GM23248 (cell line): ENCODE data around the gene PPP1R12A. TPM values are rescaled to one million over a fixed set of nuclear protein-coding genes. Genes with fewer than 3 reads are reported as not detected.

ENCODE experiments used
- DNase-seq: peaks from one replicate; pipeline ENCODE4 v3.0.0-alpha.2; 2015
- H2AFZ ChIP-seq: fragments of 200-600 bp; sonication (generic); 2 replicates; pipeline ENCODE4 v1.6.1; 2016; ENCODE audit warnings: antibody characterized with exemption
- H3F3A ChIP-seq: fragments of 200-600 bp; sonication (generic); 2 replicates; pipeline ENCODE4 v1.6.1; 2016; ENCODE audit warnings: mild to moderate bottlenecking, antibody characterized with exemption, mixed run types; ENCODE audit not compliant: insufficient read depth
- H3K27ac ChIP-seq: fragments of 200-600 bp; sonication (generic); 2 replicates; pipeline ENCODE4 v1.5.1; 2016; ENCODE audit warnings: mild to moderate bottlenecking
- H3K27me3 ChIP-seq: fragments of 200-600 bp; sonication (generic); replicated peaks from 2 replicates; pipeline ENCODE4 v1.6.1; 2016; ENCODE audit warnings: mild to moderate bottlenecking; ENCODE audit not compliant: insufficient read depth
- H3K36me3 ChIP-seq: fragments of 200-600 bp; sonication (generic); 2 replicates; pipeline ENCODE4 v1.6.1; 2016; ENCODE audit warnings: low read depth, mild to moderate bottlenecking
- H3K4me1 ChIP-seq: fragments of 200-600 bp; sonication (generic); 2 replicates; pipeline ENCODE4 v1.6.1; 2016; ENCODE audit warnings: mild to moderate bottlenecking; ENCODE audit not compliant: insufficient read depth
- H3K4me2 ChIP-seq: fragments of 200-600 bp; sonication (generic); one replicate; pipeline ENCODE4 v1.6.1; 2016; ENCODE audit warnings: mild to moderate bottlenecking; ENCODE audit not compliant: unreplicated experiment
- H3K4me3 ChIP-seq: fragments of 200-600 bp; sonication (generic); 2 replicates; pipeline ENCODE4 v1.5.1; 2016; ENCODE audit warnings: mild to moderate bottlenecking
- H3K79me2 ChIP-seq: fragments of 200-600 bp; sonication (generic); 2 replicates; pipeline ENCODE4 v1.6.1; 2016; ENCODE audit warnings: mild to moderate bottlenecking; ENCODE audit not compliant: insufficient read depth
- H3K9ac ChIP-seq: fragments of 200-600 bp; sonication (generic); 2 replicates; pipeline ENCODE4 v1.6.1; 2016; ENCODE audit warnings: mild to moderate bottlenecking
- H3K9me2 ChIP-seq: fragments of 200-600 bp; sonication (generic); 2 replicates; pipeline ENCODE4 v1.6.1; 2016; ENCODE audit warnings: mixed run types, mild to moderate bottlenecking, moderate library complexity; ENCODE audit not compliant: insufficient read depth
- H3K9me3 ChIP-seq: fragments of 200-600 bp; sonication (generic); one replicate; pipeline ENCODE4 v1.6.1; 2017; ENCODE audit warnings: low read depth
- H4K20me1 ChIP-seq: fragments of 200-600 bp; sonication (generic); 2 replicates; pipeline ENCODE4 v1.6.0; 2016; ENCODE audit not compliant: insufficient read depth
- EZH2 ChIP-seq: fragments of 200-600 bp; sonication (generic); IDR thresholded peaks from 2 replicates; pipeline ENCODE4 v1.6.1; 2018; ENCODE audit warnings: antibody characterized with exemption, mild to moderate bottlenecking; ENCODE audit not compliant: insufficient read depth, poor library complexity, severe bottlenecking
- EZH2phosphoT487 ChIP-seq: fragments of 200-600 bp; sonication (generic); IDR thresholded peaks from 2 replicates; pipeline ENCODE4 v1.6.1; 2018; ENCODE audit warnings: antibody characterized with exemption, moderate library complexity, mild to moderate bottlenecking, low read depth; ENCODE audit not compliant: insufficient read depth
- WGBS, 2 experiments: methylation state at CpG; one replicate each; pipeline ENCODE4 v1.1.6; 2015 to 2017; ENCODE audit warnings: low lambda C conversion rate in 2 of 2, low coverage in 1 of 2; ENCODE audit errors: missing lambda C conversion rate in 2 of 2; 5-methylcytosine and 5-hydroxymethylcytosine counted together
- in situ Hi-C: fragments of 300-500 bp; cut with MboI; formaldehyde crosslinking; loops from 2 replicates; pipeline ENCODE4 v1.15.0; 2020
- polyA plus RNA-seq: library from polyadenylated mRNA; unstranded; fragments of >200 nt; fragmentation: Nextera tagmentation; extraction: Ambion mirVana; gene quantifications from 2 replicates; pipeline ENCODE4 v1.2.1, GENCODE V29; 2016
- total RNA-seq: library from RNA; depleted of rRNA; stranded (reverse); fragments of >200 nt; shearing (Covaris generic); gene quantifications from 2 replicates; pipeline ENCODE4 v1.2.3, GENCODE V29; 2014

PPP1R12A gene
- total and polyA plus RNA-seq, 2 experiments from 2014 or later: 91.1 to 144 TPM

DNA sequence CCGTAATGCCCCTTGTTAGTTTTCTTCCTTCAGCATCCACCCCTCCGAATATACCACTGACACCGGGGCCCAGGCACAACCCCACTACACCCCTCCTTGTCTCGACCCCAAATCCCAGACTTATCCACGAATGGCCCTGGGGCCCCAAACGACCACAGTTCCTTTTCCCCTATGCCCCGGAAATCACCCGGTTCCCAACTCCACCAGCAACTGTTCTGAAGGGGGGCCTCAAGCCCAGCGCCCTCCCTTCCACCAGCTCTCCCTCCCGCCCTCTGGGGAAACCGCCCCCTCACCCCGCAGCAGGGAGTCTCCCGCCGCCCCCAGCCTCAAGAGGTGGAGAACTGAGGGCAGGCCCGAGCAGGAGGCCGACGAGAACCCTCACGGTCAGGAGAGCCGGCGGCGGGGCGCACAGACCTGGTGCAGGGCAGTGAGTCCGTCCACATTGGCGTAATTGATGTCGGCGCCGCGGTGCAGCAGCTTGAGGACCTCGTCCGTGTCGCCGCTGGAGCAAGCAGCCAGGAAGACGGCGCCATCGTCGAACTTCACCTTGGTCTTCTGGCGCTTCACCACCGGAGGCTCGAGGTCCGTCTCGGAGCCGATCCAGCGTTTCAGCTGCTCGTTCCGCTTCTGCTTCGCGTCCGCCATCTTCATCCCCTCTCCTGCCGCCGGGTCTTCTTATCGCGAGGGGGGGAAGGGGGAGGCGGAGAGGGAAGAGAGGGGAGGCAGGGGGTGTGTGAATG is 446 bp downstream of the PPP1R12A start:
- H3K27me3 ChIP-seq: no peaks in the 10 kb centered on the region
- H3K4me3 ChIP-seq: peak overlapping the region; percentile 92
- H3K4me2 ChIP-seq: peak overlapping the region; percentile 82
- 0 out of 2 replicates have a peak, but pooled peaks cover 3% of the 10 kb centered on the region for H4K20me1 ChIP-seq
- no peaks in the 10 kb centered on the region; the same call in 1 of the 2 replicates for H3K36me3 ChIP-seq
- DNase-seq: no peak
- peaks cover 84% of the 10 kb centered on the region for H3K79me2 ChIP-seq
- peak overlapping the region; percentile 88 for H3K9ac ChIP-seq
- H3K27ac ChIP-seq: peak overlapping the region; percentile 82
- H3K9me3 ChIP-seq: no peaks in the 10 kb centered on the region
- no peaks in the 10 kb centered on the region for H3K9me2 ChIP-seq
- peak overlapping the region; percentile 81 for H2AFZ ChIP-seq
- TF ChIP-seq EZH2phosphoT487 (no peak), EZH2 (no peak)
- 1 to 2% methylated on average over 45 to 48 of the region's 53 CpGs for WGBS, 2 experiments
- peaks cover 27% of the 10 kb centered on the region; the same call in 1 of the 2 replicates for H3K4me1 ChIP-seq
- in situ Hi-C loops: no loop called here
- peaks cover 28% of the 10 kb centered on the region for H3F3A ChIP-seq

DNA sequence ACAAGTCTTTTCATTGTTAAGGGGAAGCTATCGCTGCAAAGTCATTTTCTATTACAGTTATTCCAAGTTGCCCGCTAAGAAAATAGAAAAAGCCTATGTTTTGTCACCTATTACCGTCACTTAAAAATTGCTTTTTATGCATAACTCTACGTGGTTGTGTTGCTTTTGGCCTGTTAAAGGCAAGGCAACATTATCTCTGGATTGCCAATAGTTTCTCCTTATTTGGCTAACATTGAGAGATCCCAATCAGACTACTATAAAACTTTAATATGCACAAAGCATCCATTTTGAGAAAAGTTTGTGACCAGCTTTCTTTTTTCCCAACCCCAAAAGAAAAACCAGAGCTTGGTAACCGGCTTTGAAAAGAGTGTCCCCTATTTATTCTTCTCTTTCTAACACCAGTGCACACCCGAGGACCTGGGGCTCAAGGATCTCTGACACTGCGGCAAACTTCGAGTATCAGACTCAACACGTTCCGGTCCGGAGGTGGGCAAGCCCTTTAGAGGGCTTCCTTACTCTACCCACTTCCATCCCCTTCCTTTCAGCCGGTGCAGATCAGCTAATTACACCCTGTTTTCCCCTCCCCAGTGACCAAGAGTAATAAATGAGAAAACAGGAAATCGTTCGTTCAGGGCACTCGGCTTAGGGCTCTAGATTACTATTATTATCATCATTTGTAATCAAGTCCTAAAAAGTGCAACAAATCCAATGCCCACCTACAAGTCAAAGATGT is 1.2 kb downstream of the PPP1R12A start:
- peak; percentile 38 for DNase-seq
- in situ Hi-C loops: no loop called here
- Histone ChIP-seq H3F3A (peaks cover 22% of the 10 kb centered on the region), H2AFZ (peak overlapping the region; percentile 81), H3K4me3 (peak overlapping the region; percentile 92), H3K4me1 (peaks cover 29% of the 10 kb centered on the region), H3K79me2 (peaks cover 91% of the 10 kb centered on the region), H3K9me3 (no peaks in the 10 kb centered on the region), H3K27ac (peak overlapping the region; percentile 82), H3K27me3 (no peaks in the 10 kb centered on the region), H3K9me2 (no peaks in the 10 kb centered on the region), H3K36me3 (no peaks in the 10 kb centered on the region; the same call in 1 of the 2 replicates), H3K4me2 (peak overlapping the region; percentile 82), H3K9ac (peak overlapping the region; percentile 88), H4K20me1 (0 out of 2 replicates have a peak, but pooled peaks cover 3% of the 10 kb centered on the region)
- TF ChIP-seq EZH2: no peak
- no peak for TF ChIP-seq EZH2phosphoT487
- WGBS, 2 experiments: 1 to 2% methylated on average over 15 of the region's 15 CpGs

DNA sequence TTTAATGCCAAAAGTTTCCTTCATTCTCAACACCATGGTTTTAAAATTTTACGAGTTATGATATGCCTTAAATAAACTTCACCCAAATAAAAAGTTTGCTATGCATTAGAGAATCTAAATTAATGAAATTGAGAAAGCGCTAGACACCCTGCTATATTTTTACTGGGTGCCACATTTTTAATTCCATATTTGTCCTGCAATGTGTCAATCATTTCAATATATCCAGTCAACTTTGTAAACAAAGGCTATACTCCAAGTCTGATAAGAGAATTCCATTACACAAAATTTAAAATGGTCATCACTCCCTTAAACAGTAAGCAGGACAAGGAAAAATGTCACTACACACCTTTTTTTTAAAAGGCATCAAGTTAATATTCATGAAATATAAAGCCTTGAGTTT is 1.9 kb downstream of the PPP1R12A start:
- Histone ChIP-seq H3K79me2 (peaks cover 95% of the 10 kb centered on the region), H3K4me3 (peak overlapping the region; percentile 92), H3K9me3 (no peaks in the 10 kb centered on the region), H3K9me2 (no peaks in the 10 kb centered on the region), H3K9ac (peak overlapping the region; percentile 88), H3K27me3 (no peaks in the 10 kb centered on the region), H3K36me3 (no peaks in the 10 kb centered on the region), H4K20me1 (peaks cover 6% of the 10 kb centered on the region; the same call in 1 of the 2 replicates), H3K27ac (peak overlapping the region; percentile 82), H3K4me1 (peaks cover 36% of the 10 kb centered on the region), H2AFZ (no peak overlapping the region), H3K4me2 (peak overlapping the region; percentile 82), H3F3A (peaks cover 26% of the 10 kb centered on the region)
- WGBS, 2 experiments: 47 to 56% methylated on average over 2 of the region's 2 CpGs
- no peak for DNase-seq
- TF ChIP-seq EZH2phosphoT487 (no peak), EZH2 (no peak)
- in situ Hi-C loops: no loop called here

DNA sequence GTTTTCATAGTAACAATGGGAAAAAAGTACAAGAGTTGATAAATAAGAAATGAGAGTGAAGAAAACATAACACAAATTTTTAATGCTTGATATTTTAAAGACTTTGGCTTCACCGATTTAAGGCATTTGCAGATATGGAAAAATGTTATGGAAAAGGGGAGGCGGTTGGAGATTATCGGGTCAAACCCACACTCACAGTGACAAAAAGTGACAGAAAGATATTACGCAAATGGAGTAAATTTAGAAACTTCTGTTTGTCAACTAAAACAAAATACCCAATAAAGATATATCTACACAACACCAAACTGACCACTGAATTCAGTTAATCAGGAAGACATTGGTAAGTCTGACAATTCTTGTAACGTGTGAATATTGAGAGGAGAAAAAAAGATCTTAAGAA is 2.5 kb downstream of the PPP1R12A start:
- no peaks in the 10 kb centered on the region for H3K9me3 ChIP-seq
- no peak overlapping the region for H2AFZ ChIP-seq
- peak overlapping the region; percentile 88 for H3K9ac ChIP-seq
- peaks cover 96% of the 10 kb centered on the region for H3K79me2 ChIP-seq
- peak overlapping the region; percentile 92 for H3K4me3 ChIP-seq
- H3K4me2 ChIP-seq: peak overlapping the region; percentile 82
- peaks cover 43% of the 10 kb centered on the region for H3K4me1 ChIP-seq
- H3F3A ChIP-seq: peaks cover 31% of the 10 kb centered on the region
- no peaks in the 10 kb centered on the region for H3K36me3 ChIP-seq
- H4K20me1 ChIP-seq: peaks cover 11% of the 10 kb centered on the region; the same call in 1 of the 2 replicates
- peak overlapping the region; percentile 82 for H3K27ac ChIP-seq
- DNase-seq: no peak
- 19 to 21% methylated on average over 5 of the region's 5 CpGs for WGBS, 2 experiments
- no peaks in the 10 kb centered on the region for H3K9me2 ChIP-seq
- TF ChIP-seq EZH2 (no peak), EZH2phosphoT487 (no peak)
- no peaks in the 10 kb centered on the region for H3K27me3 ChIP-seq
- in situ Hi-C loops: no loop called here
